ENCODE data around the gene POLD1. TPM values are rescaled to one million over a fixed set of nuclear protein-coding genes. Genes with fewer than 3 reads are reported as not detected.

The POLD1 gene
- polyA plus RNA-seq, 3 donors, result 9.3 to 22.4 (median 15.6) TPM

- H3K4me1 ChIP-seq (ENCODE audit: control insufficient read depth in 1 of 2, insufficient read depth in 2 of 2, low read length in 2 of 2), result peaks cover 20 to 24% of the 10 kb centered on the region in 2 donors
- H3K27ac ChIP-seq (ENCODE audit: low read depth in 1 of 2, low read length in 2 of 2), result no peak overlapping the region
- no peak overlapping the region for H3K4me3 Mint-ChIP-seq
These were observed 39.3 kb downstream of the POLD1 start for GRCh38 chr19:50423279-50424113.

DNA sequence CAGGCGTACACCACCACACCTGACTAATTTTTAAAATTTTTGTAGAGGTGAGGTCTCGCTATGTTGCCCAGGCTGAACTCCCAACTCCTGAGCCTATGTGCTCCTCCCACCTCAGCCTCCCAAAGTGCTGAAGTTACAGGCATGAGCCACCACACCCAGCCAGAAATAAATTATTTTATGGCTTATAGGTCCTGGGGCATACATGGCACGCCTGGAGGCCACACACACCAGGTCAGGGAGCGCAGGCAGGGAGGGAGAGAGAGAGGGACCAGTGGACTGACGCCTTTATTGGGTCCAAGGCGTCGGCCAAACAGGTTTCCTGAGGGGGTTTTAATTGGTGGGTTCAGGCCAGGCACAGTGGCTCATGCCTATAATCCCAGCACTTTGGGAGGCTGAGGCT, 41.4 kb downstream of the POLD1 start:
- Histone ChIP-seq H3K4me3 (replicated peaks in 1 of 3; ENCODE audit: low read depth in 2 of 3, low read length in 3 of 3) (no peak overlapping the region), H3K4me2 (replicated peaks; ENCODE audit: extremely low read depth, low read length, poor library complexity, severe bottlenecking) (no peak overlapping the region), H3K27me3 (ENCODE audit: control insufficient read depth in 2 of 2, insufficient read depth in 2 of 2, low read length in 2 of 2) (no peaks in the 10 kb centered on the region), H3K27ac (ENCODE audit: low read depth in 1 of 2, low read length in 2 of 2) (no peak overlapping the region), H3K9me3 (replicated peaks in 1 of 2; ENCODE audit: control insufficient read depth in 1 of 2, insufficient read depth in 1 of 2, low read length in 2 of 2) (no peaks in the 10 kb centered on the region), H2AFZ (ENCODE audit: insufficient read depth, low read depth, low read length, poor library complexity, severe bottlenecking) (no peak overlapping the region), H3K9ac (ENCODE audit: insufficient read depth, low read length, poor library complexity, severe bottlenecking) (no peak overlapping the region), H4K20me1 (ENCODE audit: insufficient read depth, low read length) (no peaks in the 10 kb centered on the region), H3K36me3 (replicated peaks in 1 of 2; ENCODE audit: control insufficient read depth in 1 of 2, insufficient read depth in 2 of 2, low read length in 2 of 2) (no peaks in the 10 kb centered on the region), H3K79me2 (ENCODE audit: insufficient read depth, low read length) (no peaks in the 10 kb centered on the region), H3K4me1 (ENCODE audit: control insufficient read depth in 1 of 2, insufficient read depth in 2 of 2, low read length in 2 of 2) (peaks cover 13 to 22% of the 10 kb centered on the region in 2 donors)
- DNase-seq, result no peak
- 63% methylated on average over 5 of the region's 7 CpGs for WGBS (ENCODE audit: insufficient coverage)
- TF ChIP-seq, protein P1, sequence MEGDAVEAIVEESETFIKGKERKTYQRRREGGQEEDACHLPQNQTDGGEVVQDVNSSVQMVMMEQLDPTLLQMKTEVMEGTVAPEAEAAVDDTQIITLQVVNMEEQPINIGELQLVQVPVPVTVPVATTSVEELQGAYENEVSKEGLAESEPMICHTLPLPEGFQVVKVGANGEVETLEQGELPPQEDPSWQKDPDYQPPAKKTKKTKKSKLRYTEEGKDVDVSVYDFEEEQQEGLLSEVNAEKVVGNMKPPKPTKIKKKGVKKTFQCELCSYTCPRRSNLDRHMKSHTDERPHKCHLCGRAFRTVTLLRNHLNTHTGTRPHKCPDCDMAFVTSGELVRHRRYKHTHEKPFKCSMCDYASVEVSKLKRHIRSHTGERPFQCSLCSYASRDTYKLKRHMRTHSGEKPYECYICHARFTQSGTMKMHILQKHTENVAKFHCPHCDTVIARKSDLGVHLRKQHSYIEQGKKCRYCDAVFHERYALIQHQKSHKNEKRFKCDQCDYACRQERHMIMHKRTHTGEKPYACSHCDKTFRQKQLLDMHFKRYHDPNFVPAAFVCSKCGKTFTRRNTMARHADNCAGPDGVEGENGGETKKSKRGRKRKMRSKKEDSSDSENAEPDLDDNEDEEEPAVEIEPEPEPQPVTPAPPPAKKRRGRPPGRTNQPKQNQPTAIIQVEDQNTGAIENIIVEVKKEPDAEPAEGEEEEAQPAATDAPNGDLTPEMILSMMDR (IDR thresholded peaks at IDR 0.05), result no peak
- Mint-ChIP-seq H3K27ac (peak overlapping the region in 1 of 7 donors; percentile 46), H3K36me3 (no peaks in the 10 kb centered on the region), H3K4me3 (no peak overlapping the region), H3K9me3 (peaks cover 0 to 2% (median 0%) of the 10 kb centered on the region in 7 donors), H3K4me1 (peaks cover 13% of the 10 kb centered on the region), H3K27me3 (ENCODE audit: low read depth in 3 of 3) (peaks cover 6 to 9% (median 7%) of the 10 kb centered on the region in 3 donors)
- intact Hi-C loops (cut with micrococcal nuclease), result no loop called here

More at GRCh38 chr19:50423279-50424113, 39.3 kb downstream of the POLD1 start:
- H3K9me3 ChIP-seq (replicated peaks in 1 of 2; ENCODE audit: control insufficient read depth in 1 of 2, insufficient read depth in 1 of 2, low read length in 2 of 2), result no peaks in the 10 kb centered on the region
- H3K27me3 Mint-ChIP-seq (ENCODE audit: low read depth in 3 of 3), result peaks cover 21 to 27% (median 24%) of the 10 kb centered on the region in 3 donors
- H3K4me3 ChIP-seq (replicated peaks in 1 of 3; ENCODE audit: low read depth in 2 of 3, low read length in 3 of 3), result no peak overlapping the region
- WGBS (ENCODE audit: insufficient coverage), result 97% methylated on average over 10 of the region's 22 CpGs
- peaks cover 0 to 3% (median 2%) of the 10 kb centered on the region in 7 donors for H3K9me3 Mint-ChIP-seq
- H3K4me1 Mint-ChIP-seq, result peaks cover 20% of the 10 kb centered on the region
- H3K4me2 ChIP-seq (replicated peaks; ENCODE audit: extremely low read depth, low read length, poor library complexity, severe bottlenecking), result no peak overlapping the region
- peaks cover 0 to 8% of the 10 kb centered on the region in 2 donors for H3K36me3 Mint-ChIP-seq
- H3K27ac Mint-ChIP-seq, result peak overlapping the region in 2 of 7 donors; percentile 32 to 36
- H2AFZ ChIP-seq (ENCODE audit: insufficient read depth, low read depth, low read length, poor library complexity, severe bottlenecking), result no peak overlapping the region
- H3K27me3 ChIP-seq (ENCODE audit: control insufficient read depth in 2 of 2, insufficient read depth in 2 of 2, low read length in 2 of 2), result peaks cover 5 to 17% of the 10 kb centered on the region in 2 donors
- TF ChIP-seq, protein P1 (IDR thresholded peaks at IDR 0.05), result no peak
- H4K20me1 ChIP-seq (ENCODE audit: insufficient read depth, low read length), result no peaks in the 10 kb centered on the region
- no peaks in the 10 kb centered on the region for H3K79me2 ChIP-seq (ENCODE audit: insufficient read depth, low read length)
- H3K9ac ChIP-seq (ENCODE audit: insufficient read depth, low read length, poor library complexity, severe bottlenecking), result no peak overlapping the region
- no peak for DNase-seq
- intact Hi-C loops (cut with micrococcal nuclease), result no loop called here
- H3K36me3 ChIP-seq (replicated peaks in 1 of 2; ENCODE audit: control insufficient read depth in 1 of 2, insufficient read depth in 2 of 2, low read length in 2 of 2), result no peaks in the 10 kb centered on the region

Data from CD14-positive monocyte (primary cell).